B cell (primary cell): ENCODE results near the gene CLIP1. TPM values are rescaled to one million over a fixed set of nuclear protein-coding genes. Genes with fewer than 3 reads are reported as not detected.

Experiments used
- ATAC-seq: fragments of 200-7000 bp; cut with Tn5 transposase; one replicate; pipeline ENCODE4 v1.10.0; 2021; ENCODE audit warnings: low read depth, mild to moderate bottlenecking, moderate number of reproducible peaks, moderate library complexity
- CTCF ChIA-PET: fragments of 350-600 bp; sonication (Branson Sonifier 250); formaldehyde crosslinking; loops from one replicate; lab custom pipeline; 2021; ENCODE audit warnings: antibody characterized with exemption, inconsistent platforms; lab: Charles Lee
- POLR2A ChIA-PET: fragments of 350-600 bp; sonication (Branson Sonifier 250); formaldehyde crosslinking; loops from one replicate; lab custom pipeline; 2021; ENCODE audit warnings: antibody characterized with exemption; lab: Charles Lee
- DNase-seq: peaks from one replicate; pipeline ENCODE4 v3.0.0; 2013
- H2AFZ ChIP-seq: 2 replicates; pipeline ENCODE4 v1.6.1; 2012; ENCODE audit warnings: mild to moderate bottlenecking, low read depth, low read length; ENCODE audit not compliant: insufficient read depth, poor library complexity, severe bottlenecking
- H3K27ac ChIP-seq, 2 donors: 1 replicate in 1 of 2; 2 replicates in 1 of 2; pipeline ENCODE4 v1.5.1; 2012 to 2013; ENCODE audit warnings: low read length in 2 of 2, mild to moderate bottlenecking in 2 of 2, moderate library complexity in 1 of 2
- H3K27me3 ChIP-seq, 4 experiments: fragments of 200-600 bp in 1 of 4; sonication (generic) in 1 of 4; replicated peaks in 1 of 4; 1 replicate in 2 of 4; 2 replicates in 2 of 4; pipeline versions ENCODE4 v1.6.1 to v1.7.0; 2013 to 2016; ENCODE audit warnings: low read length in 3 of 4, mild to moderate bottlenecking in 2 of 4, mixed read lengths in 1 of 4, moderate library complexity in 1 of 4; ENCODE audit not compliant: insufficient read depth in 4 of 4, control insufficient read depth in 3 of 4; ENCODE audit errors: control extremely low read depth in 1 of 4
- H3K36me3 ChIP-seq, 2 experiments: replicated peaks in 1 of 2; 1 replicate in 1 of 2; 2 replicates in 1 of 2; pipeline versions ENCODE4 v1.6.1 to v1.7.1; 2013; ENCODE audit warnings: low read length in 1 of 2; ENCODE audit not compliant: insufficient read depth in 2 of 2, control insufficient read depth in 1 of 2; ENCODE audit errors: control extremely low read depth in 1 of 2, extremely low read depth in 1 of 2
- H3K4me1 ChIP-seq, 2 donors: fragments of 200-600 bp in 1 of 2; sonication (generic) in 1 of 2; 1 replicate in 1 of 2; 2 replicates in 1 of 2; pipeline versions ENCODE4 v1.5.1 to v1.6.1; 2013 to 2017; ENCODE audit warnings: low read length in 2 of 2; ENCODE audit not compliant: control insufficient read depth in 2 of 2, insufficient read depth in 2 of 2
- H3K4me2 ChIP-seq: replicated peaks from 2 replicates; pipeline ENCODE3; 2012; ENCODE audit warnings: mild to moderate bottlenecking, low read depth, low read length; ENCODE audit not compliant: poor library complexity, severe bottlenecking
- H3K4me3 ChIP-seq, 5 experiments: fragments of 200-600 bp in 1 of 5; sonication (generic) in 1 of 5; 1 replicate in 3 of 5; 2 replicates in 2 of 5; pipeline versions ENCODE4 v1.5.1 to v1.7.0; 2011 to 2016; ENCODE audit warnings: low read length in 4 of 5, mild to moderate bottlenecking in 4 of 5, low read depth in 2 of 5, control low read depth in 1 of 5, moderate library complexity in 1 of 5; ENCODE audit not compliant: insufficient read depth in 1 of 5; ENCODE audit errors: control extremely low read depth in 1 of 5, extremely low read depth in 1 of 5
- H3K79me2 ChIP-seq: fragments of 200-600 bp; sonication (generic); one replicate; pipeline ENCODE4 v1.6.0; 2016; ENCODE audit warnings: low read length; ENCODE audit not compliant: control insufficient read depth, insufficient read depth
- H3K9ac ChIP-seq: fragments of 200-600 bp; sonication (generic); 2 replicates; pipeline ENCODE4 v1.6.1; 2017; ENCODE audit warnings: mild to moderate bottlenecking, low read length, moderate library complexity
- H3K9me3 ChIP-seq, 3 donors: one replicate each; pipeline versions ENCODE4 v1.6.1 to v1.7.1; 2013; ENCODE audit warnings: low read length in 2 of 3; ENCODE audit not compliant: control insufficient read depth in 2 of 3, insufficient read depth in 1 of 3; ENCODE audit errors: control extremely low read depth in 1 of 3
- H4K20me1 ChIP-seq: 2 replicates; pipeline ENCODE4 v1.6.0; 2012; ENCODE audit warnings: mild to moderate bottlenecking, low read length; ENCODE audit not compliant: insufficient read depth, control insufficient read depth, poor library complexity, severe bottlenecking
- H3K27ac Mint-ChIP-seq: one replicate; pipeline ENCODE4 v1.8.0; 2021; ENCODE audit warnings: mixed read lengths
- H3K27me3 Mint-ChIP-seq: one replicate; pipeline ENCODE4 v1.8.0; 2021; ENCODE audit warnings: mixed read lengths
- H3K4me1 Mint-ChIP-seq: one replicate; pipeline ENCODE4 v1.8.0; 2021; ENCODE audit warnings: mixed read lengths
- H3K4me3 Mint-ChIP-seq: one replicate; pipeline ENCODE4 v1.8.0; 2021; ENCODE audit warnings: mixed read lengths
- H3K9me3 Mint-ChIP-seq: one replicate; pipeline ENCODE4 v1.8.0; 2022; ENCODE audit warnings: mixed read lengths; ENCODE audit not compliant: insufficient read depth
- CTCF ChIP-seq: fragments of 200-600 bp; IDR thresholded peaks from one replicate; pipeline ENCODE4 v1.8.0; 2022; ENCODE audit warnings: antibody characterized with exemption, mild to moderate bottlenecking
- EZH2 ChIP-seq: IDR thresholded peaks from 2 replicates; pipeline ENCODE4 v1.6.1; 2012; ENCODE audit warnings: borderline replicate concordance, low read depth, mild to moderate bottlenecking, moderate library complexity, low read length; ENCODE audit not compliant: insufficient read depth, poor library complexity, severe bottlenecking
- WGBS: methylation state at CpG from one replicate; pipeline ENCODE4 v1.1.5; 2013; ENCODE audit warnings: missing lambda C conversion rate; ENCODE audit not compliant: insufficient coverage; 5-methylcytosine and 5-hydroxymethylcytosine counted together
- intact Hi-C: fragments of 100-400 bp; cut with micrococcal nuclease; formaldehyde crosslinking; loops from one replicate; pipeline ENCODE4 v1.10.0; 2022
- polyA plus RNA-seq: library from polyadenylated mRNA; depleted of rRNA; stranded (reverse); fragments of >200 nt; gene quantifications from 2 replicates; pipeline ENCODE4 v1.2.3, GENCODE V29; 2012
- total RNA-seq, 2 donors: library from RNA; stranded (reverse); fragments of 120-200 nt in 1 of 2; gene quantifications; 1 replicate in 1 of 2; 2 replicates in 1 of 2; pipeline versions ENCODE4 v1.2.3 to v1.2.4, GENCODE V29; 2013 to 2022

Gene CLIP1
- total and polyA plus RNA-seq, 2 donors (not counting 1 experiment from before 2014, with no cell fraction given), result 17.0 to 64.9 TPM

GRCh38 chr12:122243965-122244364 is 178.5 kb downstream of the CLIP1 start:
- no peaks in the 10 kb centered on the region for H3K27me3 Mint-ChIP-seq
- no peak for DNase-seq
- H3K4me3 Mint-ChIP-seq, result no peak overlapping the region
- CTCF ChIA-PET, result interaction anchor here (0.8 kb wide), 1 partner anchor 227 kb away, joined by 3 read pairs; no protein-coding TSS in a partner anchor
- no peaks in the 10 kb centered on the region for H3K4me1 Mint-ChIP-seq
- no peaks in the 10 kb centered on the region for H3K9me3 ChIP-seq
- H2AFZ ChIP-seq, result no peak overlapping the region
- POLR2A ChIA-PET, result no interaction called here
- no peak overlapping the region for H3K4me2 ChIP-seq
- intact Hi-C loops, result no loop called here
- no peak for ATAC-seq
- H3K9me3 Mint-ChIP-seq, result no peaks in the 10 kb centered on the region
- H3K9ac ChIP-seq, result no peak overlapping the region
- H4K20me1 ChIP-seq, result no peaks in the 10 kb centered on the region
- H3K27ac ChIP-seq, result no peak overlapping the region
- no peaks in the 10 kb centered on the region for H3K79me2 ChIP-seq
- WGBS, result 79% methylated on average over 2 of the region's 6 CpGs
- H3K4me3 ChIP-seq, result no peak overlapping the region
- no peak overlapping the region for H3K27ac Mint-ChIP-seq
- H3K27me3 ChIP-seq, result no peaks in the 10 kb centered on the region
- no peak for TF ChIP-seq CTCF
- TF ChIP-seq EZH2, result no peak
- no peaks in the 10 kb centered on the region for H3K4me1 ChIP-seq
- peaks cover 3 to 37% of the 10 kb centered on the region in 2 experiments for H3K36me3 ChIP-seq

- Mint-ChIP-seq H3K4me1 (no peaks in the 10 kb centered on the region), H3K9me3 (no peaks in the 10 kb centered on the region), H3K4me3 (no peak overlapping the region), H3K27ac (no peak overlapping the region), H3K27me3 (no peaks in the 10 kb centered on the region)
- no peaks in the 10 kb centered on the region for H3K9me3 ChIP-seq
- ATAC-seq (no peak), DNase-seq (no peak)
- no peak overlapping the region for H3K4me2 ChIP-seq
- intact Hi-C loops, result no loop called here
- H3K9ac ChIP-seq, result no peak overlapping the region
- TF ChIP-seq EZH2, result no peak
- no peak for TF ChIP-seq CTCF
- WGBS, result 100% methylated on average over 3 of the region's 5 CpGs
- H3K79me2 ChIP-seq, result no peaks in the 10 kb centered on the region
- H3K36me3 ChIP-seq, result peaks cover 4 to 46% of the 10 kb centered on the region in 2 experiments
- H3K4me3 ChIP-seq, result no peak overlapping the region
- no peaks in the 10 kb centered on the region for H3K4me1 ChIP-seq
- no peaks in the 10 kb centered on the region for H3K27me3 ChIP-seq
- H4K20me1 ChIP-seq, result no peaks in the 10 kb centered on the region
- ChIA-PET POLR2A (no interaction called here), CTCF (interaction anchor here (0.5 to 0.7 kb wide), 2 partner anchors 35 to 40 kb away, joined by 3 to 6 read pairs; no protein-coding TSS in a partner anchor)
- H3K27ac ChIP-seq, result no peak overlapping the region
- no peak overlapping the region for H2AFZ ChIP-seq
These were observed 183.6 kb downstream of the CLIP1 start for GRCh38 chr12:122238861-122239260.
